MM.1S (cell line): ENCODE results near the gene BPIFA1.

ENCODE experiments used
- CTCF ChIP-seq: fragments of 300-600 bp; sonication (generic); IDR thresholded peaks from 2 replicates; pipeline ENCODE4 v1.5.1; 2016; ENCODE audit warnings: antibody characterized with exemption, low read length, mixed read lengths
- EZH2phosphoT487 ChIP-seq: fragments of 300-600 bp; sonication (generic); IDR thresholded peaks from 2 replicates; pipeline ENCODE4 v1.6.1; 2018; ENCODE audit warnings: antibody characterized with exemption, low read length

DNA sequence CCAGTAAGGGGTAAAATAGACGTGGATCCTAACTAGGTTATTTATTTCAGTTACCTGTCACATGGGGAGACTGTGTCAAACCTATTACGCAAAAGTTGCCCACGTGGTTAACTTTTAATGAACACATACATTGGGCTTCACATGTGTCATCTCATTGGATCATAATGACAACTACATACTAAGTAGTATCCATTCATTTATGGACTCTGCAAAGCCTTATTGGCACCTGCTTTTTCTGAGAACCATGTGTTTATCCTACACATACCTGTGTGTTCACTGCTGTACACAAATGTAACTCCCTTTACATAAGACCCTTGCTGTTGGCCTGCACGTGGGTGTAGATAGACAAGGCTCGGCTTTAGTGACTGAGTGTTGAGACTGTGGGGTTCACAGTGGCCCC is 5.1 kb downstream of the BPIFA1 start:
- TF ChIP-seq CTCF: no peak
- no peak for TF ChIP-seq EZH2phosphoT487
